Measurements from ENCODE around the gene TMEM131L.

The TMEM131L gene

DNA sequence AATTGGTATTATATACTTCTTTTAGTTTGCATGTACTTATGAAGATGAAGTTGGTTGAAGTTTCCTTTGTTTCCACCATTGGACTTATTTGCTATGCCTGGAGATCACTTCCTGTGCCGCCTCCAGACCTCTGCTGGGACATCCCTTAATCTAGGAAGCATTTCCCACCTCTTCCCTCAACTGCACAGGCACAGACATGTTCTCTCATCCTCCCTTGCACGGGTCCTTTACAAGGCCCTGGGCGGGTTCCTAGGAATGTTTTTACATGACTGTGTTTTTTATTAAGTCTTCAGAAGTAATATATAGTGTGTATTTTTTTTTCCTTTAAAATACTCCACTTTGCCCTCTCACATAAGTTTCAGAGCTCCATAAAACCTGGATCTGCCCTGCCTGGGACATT, 51.0 kb downstream of the TMEM131L start:
- H3K4me2 ChIP-seq (ENCODE audit: low read length): peak overlapping the region; percentile 65
- H3K27me3 ChIP-seq (ENCODE audit: control insufficient read depth, low read length): no peaks in the 10 kb centered on the region
- H3K27ac ChIP-seq (ENCODE audit: low read depth, low read length): peak overlapping the region; percentile 19
- H3K36me3 ChIP-seq (ENCODE audit: control insufficient read depth, low read length): peaks cover 97% of the 10 kb centered on the region
- TF ChIP-seq, protein P1, sequence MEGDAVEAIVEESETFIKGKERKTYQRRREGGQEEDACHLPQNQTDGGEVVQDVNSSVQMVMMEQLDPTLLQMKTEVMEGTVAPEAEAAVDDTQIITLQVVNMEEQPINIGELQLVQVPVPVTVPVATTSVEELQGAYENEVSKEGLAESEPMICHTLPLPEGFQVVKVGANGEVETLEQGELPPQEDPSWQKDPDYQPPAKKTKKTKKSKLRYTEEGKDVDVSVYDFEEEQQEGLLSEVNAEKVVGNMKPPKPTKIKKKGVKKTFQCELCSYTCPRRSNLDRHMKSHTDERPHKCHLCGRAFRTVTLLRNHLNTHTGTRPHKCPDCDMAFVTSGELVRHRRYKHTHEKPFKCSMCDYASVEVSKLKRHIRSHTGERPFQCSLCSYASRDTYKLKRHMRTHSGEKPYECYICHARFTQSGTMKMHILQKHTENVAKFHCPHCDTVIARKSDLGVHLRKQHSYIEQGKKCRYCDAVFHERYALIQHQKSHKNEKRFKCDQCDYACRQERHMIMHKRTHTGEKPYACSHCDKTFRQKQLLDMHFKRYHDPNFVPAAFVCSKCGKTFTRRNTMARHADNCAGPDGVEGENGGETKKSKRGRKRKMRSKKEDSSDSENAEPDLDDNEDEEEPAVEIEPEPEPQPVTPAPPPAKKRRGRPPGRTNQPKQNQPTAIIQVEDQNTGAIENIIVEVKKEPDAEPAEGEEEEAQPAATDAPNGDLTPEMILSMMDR (IDR thresholded peaks at IDR 0.05; ENCODE audit: low read depth, low read length, poor library complexity, severe bottlenecking): no peak
- no peak for TF ChIP-seq EZH2phosphoT487 (IDR thresholded peaks at IDR 0.05; ENCODE audit: borderline replicate concordance, low read length)
- peaks cover 80% of the 10 kb centered on the region for H3F3A ChIP-seq (ENCODE audit: control insufficient read depth, insufficient read depth)
- H3K9me3 ChIP-seq (ENCODE audit: control insufficient read depth, insufficient read depth, low read length): no peaks in the 10 kb centered on the region
- H3K9me2 ChIP-seq (replicated peaks; ENCODE audit: control insufficient read depth, low read length): no peaks in the 10 kb centered on the region
- peaks cover 98% of the 10 kb centered on the region for H3K4me1 ChIP-seq (ENCODE audit: control insufficient read depth, low read length)
- H3K4me3 ChIP-seq (ENCODE audit: low read length): peak overlapping the region; percentile 34; the same call in 1 of the 2 replicates
- peaks cover 100% of the 10 kb centered on the region for H3K79me2 ChIP-seq (ENCODE audit: control insufficient read depth, low read length)
- peaks cover 60% of the 10 kb centered on the region; the same call in 1 of the 2 replicates for H4K20me1 ChIP-seq (ENCODE audit: control insufficient read depth, insufficient read depth, low read depth, low read length)

DNA sequence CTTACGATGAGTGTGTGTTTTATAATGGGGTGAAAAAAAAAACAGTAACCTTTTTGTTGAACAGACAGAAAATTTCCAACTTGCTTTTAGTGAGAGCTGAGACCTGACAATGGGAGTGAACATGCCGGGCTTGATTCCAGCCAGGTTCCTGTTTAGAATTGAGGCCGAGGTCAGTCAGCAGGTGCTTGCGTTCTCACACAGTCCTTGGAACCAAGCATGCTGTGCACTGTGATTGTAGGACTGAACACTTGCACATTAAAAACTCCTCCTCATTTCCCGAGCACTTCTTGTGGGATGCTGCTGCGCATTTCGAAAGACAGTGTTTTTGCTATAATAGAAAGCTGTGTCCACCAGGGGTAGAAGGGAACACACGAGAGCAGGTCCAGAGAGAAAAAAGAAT, 51.8 kb downstream of the TMEM131L start:
- peaks cover 98% of the 10 kb centered on the region for H3K4me1 ChIP-seq (ENCODE audit: control insufficient read depth, low read length)
- peak overlapping the region; percentile 34 for H3K4me3 ChIP-seq (ENCODE audit: low read length)
- H3K79me2 ChIP-seq (ENCODE audit: control insufficient read depth, low read length): peaks cover 100% of the 10 kb centered on the region
- peaks cover 65% of the 10 kb centered on the region; the same call in 1 of the 2 replicates for H4K20me1 ChIP-seq (ENCODE audit: control insufficient read depth, insufficient read depth, low read depth, low read length)
- H3K9me3 ChIP-seq (ENCODE audit: control insufficient read depth, insufficient read depth, low read length): no peaks in the 10 kb centered on the region
- TF ChIP-seq, protein P1 (IDR thresholded peaks at IDR 0.05; ENCODE audit: low read depth, low read length, poor library complexity, severe bottlenecking): no peak
- peaks cover 84% of the 10 kb centered on the region for H3F3A ChIP-seq (ENCODE audit: control insufficient read depth, insufficient read depth)
- H3K27me3 ChIP-seq (ENCODE audit: control insufficient read depth, low read length): no peaks in the 10 kb centered on the region
- peak overlapping the region; percentile 67 for H3K27ac ChIP-seq (ENCODE audit: low read depth, low read length)
- H3K36me3 ChIP-seq (ENCODE audit: control insufficient read depth, low read length): peaks cover 97% of the 10 kb centered on the region
- peak overlapping the region; percentile 65 for H3K4me2 ChIP-seq (ENCODE audit: low read length)
- H3K9me2 ChIP-seq (replicated peaks; ENCODE audit: control insufficient read depth, low read length): no peaks in the 10 kb centered on the region

DNA sequence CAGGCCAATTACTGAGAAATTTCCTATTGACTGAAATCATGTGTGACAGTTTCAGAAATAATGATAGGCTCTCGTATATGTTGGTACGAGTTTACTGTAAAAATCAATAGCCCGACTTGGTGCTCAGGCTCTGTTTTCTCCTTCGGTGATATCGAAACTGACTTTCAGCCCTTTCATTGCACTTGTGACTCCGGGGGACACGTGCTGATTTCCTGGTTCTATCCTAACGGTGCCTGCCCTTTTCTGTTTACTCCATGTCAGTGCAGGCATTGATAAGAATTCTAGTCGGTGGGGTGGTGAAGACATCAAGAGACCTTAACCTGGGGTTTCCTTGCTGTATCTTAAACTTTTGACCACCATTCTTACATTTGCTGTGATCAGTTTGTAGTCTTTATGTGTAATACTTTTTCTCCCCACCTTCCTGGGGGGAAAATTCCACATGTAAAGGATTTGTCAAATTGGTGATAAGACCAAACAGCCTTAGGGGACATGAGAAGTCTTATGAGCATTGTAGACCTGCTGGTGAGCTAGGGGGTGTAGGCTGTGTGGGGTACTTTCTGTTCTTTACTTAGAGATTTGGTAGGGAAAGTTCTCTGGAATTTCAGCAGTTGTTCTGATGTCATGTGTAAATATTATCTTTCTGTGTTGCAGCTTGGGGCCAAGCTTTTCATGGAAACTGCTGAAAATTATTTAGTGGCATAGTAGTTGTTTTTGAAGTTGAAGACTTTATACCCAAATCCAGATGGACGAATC, 52.7 kb downstream of the TMEM131L start:
- Histone ChIP-seq H3K4me3 (ENCODE audit: low read length) (peak overlapping the region; percentile 34), H3K9me2 (replicated peaks; ENCODE audit: control insufficient read depth, low read length) (no peaks in the 10 kb centered on the region), H3K27me3 (ENCODE audit: control insufficient read depth, low read length) (no peaks in the 10 kb centered on the region), H3F3A (ENCODE audit: control insufficient read depth, insufficient read depth) (peaks cover 83% of the 10 kb centered on the region), H4K20me1 (ENCODE audit: control insufficient read depth, insufficient read depth, low read depth, low read length) (peaks cover 72% of the 10 kb centered on the region), H3K4me2 (ENCODE audit: low read length) (peak overlapping the region; percentile 65), H3K27ac (ENCODE audit: low read depth, low read length) (peak overlapping the region; percentile 67), H3K4me1 (ENCODE audit: control insufficient read depth, low read length) (peaks cover 98% of the 10 kb centered on the region), H3K9me3 (ENCODE audit: control insufficient read depth, insufficient read depth, low read length) (no peaks in the 10 kb centered on the region), H3K79me2 (ENCODE audit: control insufficient read depth, low read length) (peaks cover 100% of the 10 kb centered on the region), H3K36me3 (ENCODE audit: control insufficient read depth, low read length) (peaks cover 97% of the 10 kb centered on the region)
- TF ChIP-seq, protein P1 (IDR thresholded peaks at IDR 0.05; ENCODE audit: low read depth, low read length, poor library complexity, severe bottlenecking): no peak
- TF ChIP-seq EZH2phosphoT487 (IDR thresholded peaks at IDR 0.05; ENCODE audit: borderline replicate concordance, low read length): no peak
